OCI-LY7 (cell line): ENCODE results near the gene KBTBD4.

Experiments used
- CTCF ChIP-seq: fragments of 200-600 bp; sonication (generic); conservative IDR thresholded peaks from 2 replicates; pipeline ENCODE4 v1.5.1; 2014; ENCODE audit warnings: mild to moderate bottlenecking, antibody characterized with exemption, low read length, moderate library complexity, mixed read lengths
- EZH2phosphoT487 ChIP-seq: fragments of 200-600 bp; sonication (generic); IDR thresholded peaks from 2 replicates; pipeline ENCODE4 v1.6.1; 2018; ENCODE audit warnings: low read depth, borderline replicate concordance, mild to moderate bottlenecking, mixed run types, antibody characterized with exemption, low read length, moderate library complexity, mixed read lengths

GRCh38 chr11:47550288-47551047 is 28.3 kb downstream of the KBTBD4 start:
- TF ChIP-seq CTCF, result no peak
- TF ChIP-seq EZH2phosphoT487, result no peak
